GM23338 (cell line): ENCODE measurements around the gene NADK.

Source experiments
- CREB1 ChIP-seq: fragments of 250-450 bp; sonication (Bioruptor Pico); IDR thresholded peaks from 2 replicates; pipeline ENCODE4 v1.5.0; 2020; ENCODE audit warnings: low read depth, mild to moderate bottlenecking, moderate library complexity
- EZH2 ChIP-seq: fragments of 200-600 bp; sonication (generic); IDR thresholded peaks from one replicate; pipeline ENCODE4 v1.8.0; 2017; ENCODE audit warnings: antibody characterized with exemption, mild to moderate bottlenecking, low read depth; ENCODE audit not compliant: unreplicated experiment
- EZH2phosphoT487 ChIP-seq: fragments of 200-600 bp; sonication (generic); IDR thresholded peaks from one replicate; pipeline ENCODE4 v1.8.1; 2018; ENCODE audit warnings: antibody characterized with exemption; ENCODE audit not compliant: unreplicated experiment
- JUNB ChIP-seq: IDR thresholded peaks from one replicate; pipeline ENCODE4 v1.6.1; 2016; ENCODE audit warnings: antibody characterized with exemption; ENCODE audit not compliant: unreplicated experiment
- NANOG ChIP-seq: IDR thresholded peaks from 2 replicates; pipeline ENCODE4 v1.6.1; 2016; ENCODE audit warnings: antibody characterized with exemption, borderline replicate concordance
- POLR2AphosphoS5 ChIP-seq: IDR thresholded peaks from 2 replicates; pipeline ENCODE4 v1.6.1; 2016; ENCODE audit warnings: antibody characterized with exemption, low read depth
- STAT1 ChIP-seq: IDR thresholded peaks from one replicate; pipeline ENCODE4 v1.6.1; 2016; ENCODE audit warnings: antibody characterized with exemption; ENCODE audit not compliant: unreplicated experiment
- TF ChIP-seq, protein P1 (sequence below), 2 experiments: fragments of 200-600 bp in 1 of 2; sonication (generic) in 1 of 2; conservative IDR thresholded peaks; 2 replicates each; pipeline versions ENCODE4 v1.5.1 to v1.6.1; 2016 to 2017; ENCODE audit warnings: antibody characterized with exemption in 2 of 2, low read depth in 2 of 2, mild to moderate bottlenecking in 2 of 2, moderate library complexity in 1 of 2
- TF ChIP-seq, protein P2 (sequence below): IDR thresholded peaks from 2 replicates; pipeline ENCODE4 v1.6.1; 2016; ENCODE audit warnings: antibody characterized with exemption
- TF ChIP-seq, protein P3 (sequence below): IDR thresholded peaks from one replicate; pipeline ENCODE4 v1.6.1; 2018; ENCODE audit warnings: antibody characterized with exemption; ENCODE audit not compliant: unreplicated experiment

DNA sequence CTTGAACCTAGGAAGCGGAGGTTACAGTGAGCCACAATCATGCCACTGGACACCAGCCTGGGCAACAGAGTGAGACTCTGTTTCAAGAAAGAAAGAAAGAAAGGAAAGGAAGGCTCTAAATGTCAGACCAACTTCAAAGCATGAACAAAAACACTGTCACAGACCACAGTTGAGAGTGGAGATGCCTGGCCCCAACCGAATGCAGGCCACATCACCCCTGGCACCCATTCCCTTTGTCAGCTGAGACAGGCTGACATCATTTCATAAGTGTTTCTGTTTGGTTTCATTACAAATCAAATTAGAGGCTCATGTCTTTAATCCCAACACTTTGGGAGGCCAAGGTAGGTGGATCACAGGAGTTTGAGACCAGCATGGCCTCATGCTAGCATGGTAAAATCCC lies 28.6 kb upstream of the NADK start:
- TF ChIP-seq EZH2phosphoT487 = no peak
- TF ChIP-seq POLR2AphosphoS5 = no peak
- no peak for TF ChIP-seq EZH2
- TF ChIP-seq CREB1 (CRISPR knock-in tag) = no peak
- TF ChIP-seq, protein P1, sequence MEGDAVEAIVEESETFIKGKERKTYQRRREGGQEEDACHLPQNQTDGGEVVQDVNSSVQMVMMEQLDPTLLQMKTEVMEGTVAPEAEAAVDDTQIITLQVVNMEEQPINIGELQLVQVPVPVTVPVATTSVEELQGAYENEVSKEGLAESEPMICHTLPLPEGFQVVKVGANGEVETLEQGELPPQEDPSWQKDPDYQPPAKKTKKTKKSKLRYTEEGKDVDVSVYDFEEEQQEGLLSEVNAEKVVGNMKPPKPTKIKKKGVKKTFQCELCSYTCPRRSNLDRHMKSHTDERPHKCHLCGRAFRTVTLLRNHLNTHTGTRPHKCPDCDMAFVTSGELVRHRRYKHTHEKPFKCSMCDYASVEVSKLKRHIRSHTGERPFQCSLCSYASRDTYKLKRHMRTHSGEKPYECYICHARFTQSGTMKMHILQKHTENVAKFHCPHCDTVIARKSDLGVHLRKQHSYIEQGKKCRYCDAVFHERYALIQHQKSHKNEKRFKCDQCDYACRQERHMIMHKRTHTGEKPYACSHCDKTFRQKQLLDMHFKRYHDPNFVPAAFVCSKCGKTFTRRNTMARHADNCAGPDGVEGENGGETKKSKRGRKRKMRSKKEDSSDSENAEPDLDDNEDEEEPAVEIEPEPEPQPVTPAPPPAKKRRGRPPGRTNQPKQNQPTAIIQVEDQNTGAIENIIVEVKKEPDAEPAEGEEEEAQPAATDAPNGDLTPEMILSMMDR (conservative IDR thresholded peaks at IDR 0.05; ENCODE audit: low read depth in 2 of 2) = no peak
- no peak for TF ChIP-seq JUNB
- TF ChIP-seq, protein P2, sequence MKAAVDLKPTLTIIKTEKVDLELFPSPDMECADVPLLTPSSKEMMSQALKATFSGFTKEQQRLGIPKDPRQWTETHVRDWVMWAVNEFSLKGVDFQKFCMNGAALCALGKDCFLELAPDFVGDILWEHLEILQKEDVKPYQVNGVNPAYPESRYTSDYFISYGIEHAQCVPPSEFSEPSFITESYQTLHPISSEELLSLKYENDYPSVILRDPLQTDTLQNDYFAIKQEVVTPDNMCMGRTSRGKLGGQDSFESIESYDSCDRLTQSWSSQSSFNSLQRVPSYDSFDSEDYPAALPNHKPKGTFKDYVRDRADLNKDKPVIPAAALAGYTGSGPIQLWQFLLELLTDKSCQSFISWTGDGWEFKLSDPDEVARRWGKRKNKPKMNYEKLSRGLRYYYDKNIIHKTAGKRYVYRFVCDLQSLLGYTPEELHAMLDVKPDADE = no peak
- TF ChIP-seq STAT1 = no peak
- TF ChIP-seq, protein P3, sequence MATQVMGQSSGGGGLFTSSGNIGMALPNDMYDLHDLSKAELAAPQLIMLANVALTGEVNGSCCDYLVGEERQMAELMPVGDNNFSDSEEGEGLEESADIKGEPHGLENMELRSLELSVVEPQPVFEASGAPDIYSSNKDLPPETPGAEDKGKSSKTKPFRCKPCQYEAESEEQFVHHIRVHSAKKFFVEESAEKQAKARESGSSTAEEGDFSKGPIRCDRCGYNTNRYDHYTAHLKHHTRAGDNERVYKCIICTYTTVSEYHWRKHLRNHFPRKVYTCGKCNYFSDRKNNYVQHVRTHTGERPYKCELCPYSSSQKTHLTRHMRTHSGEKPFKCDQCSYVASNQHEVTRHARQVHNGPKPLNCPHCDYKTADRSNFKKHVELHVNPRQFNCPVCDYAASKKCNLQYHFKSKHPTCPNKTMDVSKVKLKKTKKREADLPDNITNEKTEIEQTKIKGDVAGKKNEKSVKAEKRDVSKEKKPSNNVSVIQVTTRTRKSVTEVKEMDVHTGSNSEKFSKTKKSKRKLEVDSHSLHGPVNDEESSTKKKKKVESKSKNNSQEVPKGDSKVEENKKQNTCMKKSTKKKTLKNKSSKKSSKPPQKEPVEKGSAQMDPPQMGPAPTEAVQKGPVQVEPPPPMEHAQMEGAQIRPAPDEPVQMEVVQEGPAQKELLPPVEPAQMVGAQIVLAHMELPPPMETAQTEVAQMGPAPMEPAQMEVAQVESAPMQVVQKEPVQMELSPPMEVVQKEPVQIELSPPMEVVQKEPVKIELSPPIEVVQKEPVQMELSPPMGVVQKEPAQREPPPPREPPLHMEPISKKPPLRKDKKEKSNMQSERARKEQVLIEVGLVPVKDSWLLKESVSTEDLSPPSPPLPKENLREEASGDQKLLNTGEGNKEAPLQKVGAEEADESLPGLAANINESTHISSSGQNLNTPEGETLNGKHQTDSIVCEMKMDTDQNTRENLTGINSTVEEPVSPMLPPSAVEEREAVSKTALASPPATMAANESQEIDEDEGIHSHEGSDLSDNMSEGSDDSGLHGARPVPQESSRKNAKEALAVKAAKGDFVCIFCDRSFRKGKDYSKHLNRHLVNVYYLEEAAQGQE = no peak
- TF ChIP-seq NANOG = no peak
